22Rv1 (cell line): ENCODE data around the gene MCUB.

Experiments
- CTCF ChIP-seq: fragments of 450-650 bp; IDR thresholded peaks from 2 replicates; pipeline ENCODE4 v1.5.1; 2017; ENCODE audit warnings: mild to moderate bottlenecking
- ZFX ChIP-seq: fragments of 450-650 bp; IDR thresholded peaks from 2 replicates; pipeline ENCODE4 v1.6.1; 2017; ENCODE audit warnings: antibody characterized with exemption, borderline replicate concordance

- TF ChIP-seq CTCF: no peak
- TF ChIP-seq ZFX: no peak
Observed at GRCh38 chr4:109648266-109648996, 88.4 kb downstream of the MCUB start.
